ENCODE data around the gene EFNA5. TPM values are rescaled to one million over a fixed set of nuclear protein-coding genes. Genes with fewer than 3 reads are reported as not detected.

EFNA5 gene
- total RNA-seq, 1 donor = 6.5 TPM

GRCh38 chr5:107669096-107670031 lies 1.4 kb downstream of the EFNA5 start:
- peak overlapping the region; percentile 59 for H3K4me3 ChIP-seq (ENCODE audit: low read depth, low read length)
- peak; percentile 13 for DNase-seq (ENCODE audit: low read depth)
- no peak for TF ChIP-seq CTCF (IDR thresholded peaks at IDR 0.05; ENCODE audit: insufficient read depth, low read depth, low read length)

GRCh38 chr5:107668154-107669095 lies 2.3 kb downstream of the EFNA5 start:
- no peak for TF ChIP-seq CTCF (IDR thresholded peaks at IDR 0.05; ENCODE audit: insufficient read depth, low read depth, low read length)
- peak; percentile 4 for DNase-seq (ENCODE audit: low read depth)
- peak overlapping the region; percentile 59 for H3K4me3 ChIP-seq (ENCODE audit: low read depth, low read length)

DNA sequence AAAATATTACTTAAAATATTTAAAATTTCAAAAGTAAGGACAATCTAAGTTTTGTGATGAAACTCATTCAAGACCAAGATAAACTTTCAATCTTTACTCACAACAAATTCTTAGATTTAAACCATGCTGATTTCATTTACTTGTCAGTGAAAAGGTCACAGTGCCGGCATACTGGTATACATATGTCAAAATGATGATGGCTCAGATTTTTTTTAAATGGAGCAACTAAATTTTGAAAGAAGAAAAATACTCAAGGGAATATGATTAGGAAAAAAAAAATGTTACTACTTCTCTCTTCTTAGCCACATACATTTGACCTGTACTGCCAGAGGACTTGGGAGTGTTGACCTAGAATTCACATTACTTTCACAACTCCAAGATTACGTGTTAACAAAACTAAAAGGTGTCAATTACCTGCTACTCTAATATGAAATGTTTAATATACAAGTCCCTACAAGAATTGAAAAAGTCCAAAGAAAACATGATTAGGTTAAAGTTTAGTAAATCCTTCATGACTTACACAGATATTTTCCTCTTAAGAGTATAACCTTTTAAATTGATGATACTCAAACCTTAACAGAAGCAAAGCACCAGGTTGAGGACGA lies 4.6 kb downstream of the EFNA5 start:
- no peak for DNase-seq (ENCODE audit: low read depth)
- TF ChIP-seq CTCF (IDR thresholded peaks at IDR 0.05; ENCODE audit: insufficient read depth, low read depth, low read length) = no peak
- H3K4me3 ChIP-seq (ENCODE audit: low read depth, low read length) = no peak overlapping the region

DNA sequence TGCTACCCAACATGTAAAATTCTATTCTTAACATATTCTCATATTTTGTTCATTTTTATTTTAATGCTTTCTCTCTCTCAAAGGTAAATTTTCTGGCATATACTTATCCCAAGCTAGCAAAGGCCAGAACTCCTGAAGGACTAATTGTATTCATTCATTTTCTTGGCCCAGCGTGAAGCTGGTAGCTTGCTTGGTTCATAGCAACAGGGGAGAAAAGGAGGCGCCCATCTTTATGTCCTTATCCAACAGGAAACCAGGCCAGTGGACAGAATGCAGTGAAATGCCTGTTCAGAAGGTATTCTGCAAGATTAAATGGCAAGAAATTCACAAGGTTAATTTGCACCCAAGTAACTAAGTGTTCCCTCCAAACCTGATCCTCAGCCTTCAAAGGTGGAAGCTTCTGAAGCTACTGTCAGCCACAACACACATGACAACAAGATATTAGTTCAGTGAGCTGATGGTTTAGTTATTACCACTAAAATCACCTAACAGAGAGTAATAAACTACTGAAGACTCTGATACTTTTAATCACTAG lies 5.6 kb downstream of the EFNA5 start:
- no peak for TF ChIP-seq CTCF (IDR thresholded peaks at IDR 0.05; ENCODE audit: insufficient read depth, low read depth, low read length)
- DNase-seq (ENCODE audit: low read depth) = no peak
- no peak overlapping the region for H3K4me3 ChIP-seq (ENCODE audit: low read depth, low read length)

DNA sequence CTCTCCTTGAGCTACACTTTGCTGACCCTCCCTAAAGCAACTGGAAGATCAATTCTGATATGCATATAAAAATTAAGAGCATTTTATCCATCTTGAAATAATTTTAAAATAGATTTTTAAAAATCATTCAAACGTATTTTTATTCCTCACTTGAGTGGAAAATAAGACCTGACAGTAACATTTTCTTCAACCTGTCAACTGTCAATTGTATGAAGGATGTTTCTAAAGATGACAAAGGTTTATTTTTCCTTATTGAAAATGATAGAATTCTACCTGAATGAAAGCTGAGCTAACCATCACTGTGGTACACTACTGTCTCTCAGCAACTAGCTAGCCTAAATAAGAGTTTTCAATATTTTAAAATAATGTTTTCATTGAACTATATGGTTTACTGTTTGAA lies 7.0 kb downstream of the EFNA5 start:
- no peak for DNase-seq (ENCODE audit: low read depth)
- no peak for TF ChIP-seq CTCF (IDR thresholded peaks at IDR 0.05; ENCODE audit: insufficient read depth, low read depth, low read length)
- H3K4me3 ChIP-seq (ENCODE audit: low read depth, low read length) = no peak overlapping the region

DNA sequence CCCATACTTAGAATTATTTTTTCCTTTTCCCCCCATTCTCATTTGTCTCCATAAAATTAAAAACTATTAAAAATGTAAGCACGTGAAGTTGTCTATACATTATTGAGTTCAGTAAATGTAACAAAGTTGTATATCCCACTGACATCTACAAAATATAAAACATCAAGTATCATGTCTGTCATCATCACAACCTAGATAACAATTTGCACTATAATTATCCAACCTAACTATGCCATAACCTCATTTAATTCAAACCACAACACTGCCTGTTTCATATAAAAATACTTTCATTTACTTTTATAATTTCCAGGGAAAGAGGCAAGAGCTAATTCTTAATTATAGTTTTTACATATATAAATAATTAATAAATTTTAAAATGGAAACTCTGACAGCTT lies 9.1 kb downstream of the EFNA5 start:
- no peak for DNase-seq (ENCODE audit: low read depth)
- no peak for TF ChIP-seq CTCF (IDR thresholded peaks at IDR 0.05; ENCODE audit: insufficient read depth, low read depth, low read length)

More for the DNA sequence above, 9.1 kb downstream of the EFNA5 start:
- no peak overlapping the region for H3K4me3 ChIP-seq (ENCODE audit: low read depth, low read length)
